ENCODE results near the gene LRP1B. TPM values are rescaled to one million over a fixed set of nuclear protein-coding genes. Genes with fewer than 3 reads are reported as not detected.

LRP1B gene
- total and polyA plus RNA-seq, 2 donors (not counting 1 experiment from before 2014, with no cell fraction given): not detected

- POLR2A ChIA-PET: no interaction called here
- intact Hi-C loops (cut with micrococcal nuclease): no loop called here
- Histone ChIP-seq H3K27me3 (replicated peaks in 1 of 4; ENCODE audit: control extremely low read depth in 1 of 4, control insufficient read depth in 3 of 4, insufficient read depth in 4 of 4, low read length in 3 of 4) (no peaks in the 10 kb centered on the region), H2AFZ (ENCODE audit: insufficient read depth, low read depth, low read length, poor library complexity, severe bottlenecking) (no peak overlapping the region), H4K20me1 (ENCODE audit: control insufficient read depth, insufficient read depth, low read length, poor library complexity, severe bottlenecking) (no peaks in the 10 kb centered on the region), H3K27ac (ENCODE audit: low read length in 2 of 2) (no peak overlapping the region), H3K9me3 (ENCODE audit: control extremely low read depth in 1 of 3, control insufficient read depth in 2 of 3, insufficient read depth in 1 of 3, low read length in 2 of 3) (no peaks in the 10 kb centered on the region), H3K79me2 (ENCODE audit: control insufficient read depth, insufficient read depth, low read length) (no peaks in the 10 kb centered on the region), H3K4me1 (ENCODE audit: control insufficient read depth in 2 of 2, insufficient read depth in 2 of 2, low read length in 2 of 2) (no peaks in the 10 kb centered on the region), H3K4me3 (ENCODE audit: control extremely low read depth in 1 of 5, extremely low read depth in 1 of 5, insufficient read depth in 1 of 5, low read depth in 2 of 5, low read length in 4 of 5) (no peak overlapping the region), H3K4me2 (replicated peaks; ENCODE audit: low read depth, low read length, poor library complexity, severe bottlenecking) (no peak overlapping the region), H3K36me3 (replicated peaks in 1 of 2; ENCODE audit: control extremely low read depth in 1 of 2, control insufficient read depth in 1 of 2, extremely low read depth in 1 of 2, insufficient read depth in 2 of 2, low read length in 1 of 2) (no peaks in the 10 kb centered on the region), H3K9ac (ENCODE audit: low read length) (no peak overlapping the region)
- H3K4me1 Mint-ChIP-seq: no peaks in the 10 kb centered on the region
- DNase-seq: no peak
- TF ChIP-seq CTCF (IDR thresholded peaks at IDR 0.05): no peak
- TF ChIP-seq EZH2 (IDR thresholded peaks at IDR 0.05; ENCODE audit: borderline replicate concordance, insufficient read depth, low read depth, low read length, poor library complexity, severe bottlenecking): no peak
- no peaks in the 10 kb centered on the region for H3K9me3 Mint-ChIP-seq (ENCODE audit: insufficient read depth)
- no peak overlapping the region for H3K4me3 Mint-ChIP-seq
- H3K27me3 Mint-ChIP-seq: no peaks in the 10 kb centered on the region
- WGBS (ENCODE audit: insufficient coverage): no CpG with 5 or more reads among the region's 1 CpG
- no peak overlapping the region for H3K27ac Mint-ChIP-seq
- CTCF ChIA-PET: no interaction called here
- ATAC-seq (ENCODE audit: low read depth): no peak
Measured at GRCh38 chr2:140662504-140662903, 1468.3 kb downstream of the LRP1B start.

GRCh38 chr2:140658760-140659692 is 1471.8 kb downstream of the LRP1B start:
- Mint-ChIP-seq H3K27me3 (no peaks in the 10 kb centered on the region), H3K9me3 (ENCODE audit: insufficient read depth) (no peaks in the 10 kb centered on the region), H3K4me3 (no peak overlapping the region), H3K4me1 (no peaks in the 10 kb centered on the region), H3K27ac (no peak overlapping the region)
- H4K20me1 ChIP-seq (ENCODE audit: control insufficient read depth, insufficient read depth, low read length, poor library complexity, severe bottlenecking): no peaks in the 10 kb centered on the region
- no peaks in the 10 kb centered on the region for H3K79me2 ChIP-seq (ENCODE audit: control insufficient read depth, insufficient read depth, low read length)
- no peak overlapping the region for H3K9ac ChIP-seq (ENCODE audit: low read length)
- no peak overlapping the region for H3K27ac ChIP-seq (ENCODE audit: low read length in 2 of 2)
- no peaks in the 10 kb centered on the region for H3K27me3 ChIP-seq (replicated peaks in 1 of 4; ENCODE audit: control extremely low read depth in 1 of 4, control insufficient read depth in 3 of 4, insufficient read depth in 4 of 4, low read length in 3 of 4)
- TF ChIP-seq EZH2 (IDR thresholded peaks at IDR 0.05; ENCODE audit: borderline replicate concordance, insufficient read depth, low read depth, low read length, poor library complexity, severe bottlenecking): no peak
- no peak for TF ChIP-seq CTCF (IDR thresholded peaks at IDR 0.05)
- H3K4me1 ChIP-seq (ENCODE audit: control insufficient read depth in 2 of 2, insufficient read depth in 2 of 2, low read length in 2 of 2): no peaks in the 10 kb centered on the region
- intact Hi-C loops (cut with micrococcal nuclease): no loop called here
- no peak overlapping the region for H3K4me2 ChIP-seq (replicated peaks; ENCODE audit: low read depth, low read length, poor library complexity, severe bottlenecking)
- H3K9me3 ChIP-seq (ENCODE audit: control extremely low read depth in 1 of 3, control insufficient read depth in 2 of 3, insufficient read depth in 1 of 3, low read length in 2 of 3): no peaks in the 10 kb centered on the region
- POLR2A ChIA-PET: no interaction called here
- 67% methylated on average over 1 of the region's 2 CpGs for WGBS (ENCODE audit: insufficient coverage)
- no peak overlapping the region for H2AFZ ChIP-seq (ENCODE audit: insufficient read depth, low read depth, low read length, poor library complexity, severe bottlenecking)
- DNase-seq (no peak), ATAC-seq (ENCODE audit: low read depth) (no peak)
- no peak overlapping the region for H3K4me3 ChIP-seq (ENCODE audit: control extremely low read depth in 1 of 5, extremely low read depth in 1 of 5, insufficient read depth in 1 of 5, low read depth in 2 of 5, low read length in 4 of 5)
- CTCF ChIA-PET: no interaction called here
- H3K36me3 ChIP-seq (replicated peaks in 1 of 2; ENCODE audit: control extremely low read depth in 1 of 2, control insufficient read depth in 1 of 2, extremely low read depth in 1 of 2, insufficient read depth in 2 of 2, low read length in 1 of 2): no peaks in the 10 kb centered on the region
